Measurements from ENCODE around the gene MAP3K7CL.
"Not testable (repeated sequence)": the region's sequence is repeated elsewhere in the genome, so short reads cannot be mapped to it uniquely, and the experiment has no call there.

The MAP3K7CL gene

DNA sequence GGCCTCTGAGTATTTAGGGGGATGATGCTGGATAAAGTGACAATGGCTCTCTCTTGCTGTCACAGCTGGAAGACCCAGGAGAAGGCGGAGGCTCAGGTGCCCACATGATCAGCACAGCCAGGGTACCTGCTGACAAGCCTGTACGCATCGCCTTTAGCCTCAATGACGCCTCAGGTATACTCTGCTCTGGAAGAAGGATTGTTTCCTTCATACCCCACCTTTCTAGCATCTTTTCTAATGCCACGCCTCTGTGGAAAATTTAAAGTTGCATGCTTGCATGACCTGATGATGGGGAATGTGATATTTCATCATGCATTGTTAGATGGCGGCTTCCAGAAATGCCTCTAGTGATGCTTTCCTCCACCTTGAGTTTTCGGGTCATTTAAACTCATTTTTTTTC, 2.8 kb downstream of the MAP3K7CL start:
- DNase-seq (ENCODE audit: low read depth, low spot score), result no peak

DNA sequence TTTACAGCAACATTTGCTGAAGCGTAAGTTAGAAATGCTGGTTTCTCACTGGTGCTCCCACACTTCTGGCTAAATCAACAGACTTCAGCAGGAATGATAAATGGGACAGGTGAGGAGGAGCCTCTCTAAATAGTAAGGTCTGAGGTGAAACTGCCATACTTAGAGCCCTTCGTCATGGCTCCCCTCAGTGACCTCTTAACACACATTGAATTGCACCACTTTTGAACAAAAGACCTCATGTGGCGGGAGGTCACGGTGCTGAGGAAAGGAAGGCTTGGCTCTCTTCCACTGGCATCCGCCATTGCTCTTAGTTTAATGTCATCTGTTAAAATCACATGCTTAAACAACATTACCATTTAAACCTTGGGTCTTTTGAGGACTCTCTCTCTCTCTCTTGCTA, 3.4 kb downstream of the MAP3K7CL start:
- no peak for DNase-seq (ENCODE audit: low read depth, low spot score)

DNA sequence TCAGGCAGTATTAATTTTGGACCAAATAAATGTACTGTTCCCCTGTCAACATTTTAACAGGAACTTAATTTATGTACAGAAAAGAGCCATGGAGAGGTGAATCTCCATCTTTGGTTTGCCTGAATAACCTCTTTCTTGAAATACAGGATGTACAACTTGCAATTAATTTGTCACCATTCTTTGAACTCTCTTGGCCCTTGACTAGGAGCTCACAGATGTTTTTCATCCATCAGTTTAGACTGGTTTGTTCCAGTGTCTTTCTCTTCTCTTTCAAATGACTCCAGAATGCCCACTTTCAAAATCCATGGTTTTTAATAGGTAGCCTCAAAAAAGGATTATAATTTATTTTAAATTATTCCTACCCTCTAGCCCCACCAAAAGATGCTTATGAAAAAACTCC, 5.0 kb downstream of the MAP3K7CL start:
- no peak for DNase-seq (ENCODE audit: low read depth, low spot score)

DNA sequence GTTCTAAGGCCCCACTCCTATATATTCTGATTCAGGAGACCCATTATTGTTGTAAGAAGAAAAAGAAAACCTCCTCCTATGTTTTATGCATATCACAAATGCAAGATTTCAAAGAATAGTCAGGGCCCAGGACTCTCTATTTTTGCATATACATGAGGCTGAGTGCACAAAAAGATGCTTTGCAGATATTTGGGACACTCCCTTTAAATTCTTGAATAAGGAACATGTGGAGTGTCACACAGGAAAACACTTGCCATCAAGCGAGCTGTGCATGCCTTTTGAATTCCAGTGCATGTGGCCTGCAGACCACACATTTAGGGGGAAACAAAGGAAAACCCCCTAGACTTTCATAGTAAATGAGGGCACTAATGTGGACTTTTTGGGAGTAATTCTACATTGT, 5.6 kb downstream of the MAP3K7CL start:
- DNase-seq (ENCODE audit: low read depth, low spot score), result no peak

DNA sequence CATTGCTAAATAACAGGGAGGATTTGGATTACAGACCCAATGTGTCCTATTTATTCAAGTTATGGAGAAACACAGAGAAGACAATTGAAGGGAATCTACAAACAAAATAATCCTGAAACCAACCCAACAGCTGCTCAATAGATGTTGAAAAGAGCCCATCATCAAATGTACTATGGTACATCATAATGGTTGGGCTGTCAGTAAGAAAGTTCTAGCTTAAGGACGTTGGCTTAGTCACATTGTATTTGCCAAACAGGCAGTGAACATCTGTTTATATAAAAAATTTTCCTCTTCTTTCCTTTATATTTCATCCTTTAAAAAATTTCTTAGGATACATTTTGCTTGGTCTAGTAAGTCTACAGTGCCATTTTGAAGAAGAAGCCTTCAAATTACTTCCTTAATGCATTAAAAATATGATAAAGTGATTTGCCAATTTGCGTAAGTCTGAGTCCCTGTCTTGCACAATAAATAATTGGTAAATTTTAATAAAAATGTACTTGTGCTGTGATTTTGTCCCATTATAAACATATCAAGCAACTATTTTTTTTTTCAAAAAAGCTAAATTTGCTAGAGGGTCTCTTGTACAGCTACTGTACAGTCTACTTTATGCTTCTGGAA, 14.4 kb downstream of the MAP3K7CL start:
- DNase-seq (ENCODE audit: low read depth, low spot score), result no peak

DNA sequence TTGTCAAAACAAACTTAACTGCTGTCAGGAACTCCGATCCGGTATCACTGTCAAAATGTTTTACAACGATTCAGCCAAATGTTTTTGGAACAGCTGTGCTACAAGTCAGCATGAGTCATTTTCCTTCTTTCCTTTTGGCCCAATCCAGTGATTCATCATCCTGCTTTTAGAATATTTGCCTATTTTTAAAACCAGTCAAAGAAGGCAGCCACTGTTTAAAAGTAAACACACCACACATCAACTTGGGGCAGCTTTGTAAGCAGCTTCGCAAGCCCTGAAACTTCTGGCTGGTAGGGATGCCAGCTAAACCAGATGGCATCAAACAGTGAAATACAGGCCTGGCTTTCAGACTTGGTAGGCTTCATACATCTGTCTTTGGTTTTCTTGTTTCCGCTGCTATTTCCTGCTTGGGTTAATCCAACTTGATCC, 14.9 kb downstream of the MAP3K7CL start:
- no peak for DNase-seq (ENCODE audit: low read depth, low spot score)

DNA sequence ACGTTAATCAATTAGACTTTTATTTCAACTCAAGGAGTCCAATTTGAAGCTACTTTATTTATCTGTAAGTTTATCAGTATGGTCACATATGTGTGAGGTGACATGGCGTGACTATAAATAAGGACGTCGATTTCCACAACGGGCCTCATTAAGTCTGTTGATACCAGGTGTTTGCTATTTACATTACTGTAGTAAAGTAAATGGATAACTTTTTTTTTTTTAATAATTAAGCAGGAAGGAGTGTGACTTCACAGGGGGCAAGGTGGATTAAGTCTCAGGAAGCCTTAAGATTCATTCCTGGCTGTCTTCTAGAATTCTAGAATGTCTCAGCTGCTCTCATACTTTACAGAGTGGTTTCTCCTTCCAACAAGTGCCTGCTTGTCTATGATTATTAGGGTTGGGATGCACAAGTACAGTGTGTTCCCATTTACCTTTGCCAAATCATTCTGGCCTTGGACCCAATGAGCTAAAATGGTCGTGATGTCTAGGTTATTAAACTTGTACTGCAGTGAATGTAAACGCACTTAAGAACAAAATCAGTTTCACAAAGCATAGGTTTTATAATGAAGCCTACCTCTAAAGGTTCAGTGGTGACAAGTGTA, 15.5 kb downstream of the MAP3K7CL start:
- no peak for DNase-seq (ENCODE audit: low read depth, low spot score)

DNA sequence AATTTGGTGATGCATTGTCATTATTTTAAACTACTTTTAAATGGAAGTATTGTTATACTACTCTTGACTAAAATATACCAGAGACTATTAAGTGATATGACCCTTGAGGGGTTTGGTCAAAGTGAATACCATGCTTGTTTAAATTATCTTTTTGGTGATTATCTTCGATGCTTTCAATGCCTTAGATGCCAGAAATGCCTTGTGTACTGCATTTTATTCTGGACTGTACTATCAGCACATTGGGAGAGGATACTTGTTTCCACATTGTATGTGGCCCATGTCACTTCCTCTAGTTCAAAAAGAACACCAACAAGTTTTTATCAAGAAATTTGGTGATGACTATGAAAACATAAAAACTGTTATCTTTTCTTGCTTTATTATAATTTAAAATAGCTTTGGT, 16.3 kb downstream of the MAP3K7CL start:
- no peak for DNase-seq (ENCODE audit: low read depth, low spot score)

DNA sequence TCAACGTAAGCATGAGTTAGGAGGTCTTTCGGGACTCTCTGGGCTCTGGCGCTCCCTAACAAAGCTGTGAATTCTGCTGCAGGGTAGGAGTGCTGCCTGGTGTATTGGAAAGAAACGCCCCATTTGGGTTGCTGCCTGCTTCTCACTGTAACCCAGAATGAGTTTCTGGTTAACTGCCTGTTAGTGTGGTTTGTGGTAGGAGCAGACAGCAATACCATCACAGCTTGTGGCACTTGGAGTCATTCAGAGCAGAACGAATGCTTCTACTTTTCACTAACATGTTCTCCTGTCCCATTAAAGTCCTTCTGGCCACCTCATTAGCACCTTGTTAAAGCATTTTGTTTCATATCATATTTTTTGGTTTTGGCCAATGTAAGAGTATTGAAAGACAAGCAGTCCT, 18.1 kb downstream of the MAP3K7CL start:
- no peak for DNase-seq (ENCODE audit: low read depth, low spot score)

DNA sequence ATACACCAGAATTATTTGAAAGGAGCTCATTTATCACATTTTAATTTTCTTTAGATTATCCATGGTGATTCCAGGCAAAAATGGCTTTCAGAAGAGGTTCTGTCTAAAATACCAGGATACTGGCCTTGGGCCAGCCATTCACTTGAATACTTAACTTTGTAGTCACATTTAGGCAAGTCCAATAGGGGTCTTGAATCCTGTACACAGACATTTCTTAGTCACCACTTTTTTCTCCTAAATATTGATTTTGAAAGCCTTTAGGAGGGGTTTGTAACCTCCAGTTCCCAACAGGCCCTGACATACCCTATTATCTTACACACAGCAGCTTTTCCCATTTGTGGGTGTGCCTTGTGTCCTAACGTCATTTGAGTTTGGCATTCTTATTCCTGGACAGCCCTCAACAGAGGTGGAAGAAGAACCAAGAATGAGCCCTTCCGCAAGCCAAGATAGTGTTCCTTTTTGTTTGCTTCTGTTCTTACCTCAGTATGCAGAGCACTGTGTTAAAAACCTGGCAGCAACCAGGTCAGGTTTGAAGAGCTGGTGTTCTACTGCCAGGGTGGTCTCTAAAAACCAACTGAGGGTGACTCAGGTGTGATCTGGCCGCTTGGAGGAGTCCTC, 19.5 kb downstream of the MAP3K7CL start:
- DNase-seq (ENCODE audit: low read depth, low spot score), result no peak

DNA sequence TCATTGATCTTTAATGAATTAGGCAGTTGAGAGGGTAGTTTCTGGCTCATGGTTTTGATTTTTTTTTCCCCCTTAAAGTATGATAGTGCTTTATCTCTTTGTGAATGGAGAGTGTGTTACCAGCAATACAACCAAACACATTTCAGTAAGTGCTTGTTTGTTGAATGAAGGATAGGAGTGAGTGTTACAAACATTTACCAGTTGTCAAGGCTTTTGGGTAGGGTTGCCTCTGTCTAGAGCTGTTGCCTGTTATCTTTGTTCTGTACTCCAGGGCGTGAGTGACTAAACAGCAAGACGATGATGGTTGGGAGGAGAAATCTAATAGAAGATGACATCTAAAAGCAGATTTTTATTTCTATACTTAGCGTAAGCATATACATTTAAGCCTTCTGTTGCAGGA, 21.5 kb downstream of the MAP3K7CL start:
- no peak for DNase-seq (ENCODE audit: low read depth, low spot score)

DNA sequence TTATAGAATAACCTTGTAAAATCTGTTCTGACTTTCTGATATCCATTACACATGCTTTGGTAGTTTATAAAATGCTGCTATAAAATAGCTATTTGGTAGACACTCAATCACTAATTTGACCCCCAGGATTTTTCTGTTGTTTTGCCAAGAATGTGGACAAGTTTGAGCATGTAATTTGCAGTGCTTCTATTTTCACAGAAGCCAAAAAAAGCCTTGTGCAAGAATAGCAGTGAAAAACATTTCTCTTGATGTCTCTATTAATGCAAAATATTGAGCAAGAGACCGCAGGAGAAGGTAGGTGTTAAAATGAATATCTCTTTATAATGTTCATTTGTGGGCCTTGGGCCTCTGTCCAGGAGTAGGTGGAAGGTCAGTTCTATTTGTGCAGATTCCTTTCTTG, 22.5 kb downstream of the MAP3K7CL start:
- DNase-seq (ENCODE audit: low read depth, low spot score), result no peak

DNA sequence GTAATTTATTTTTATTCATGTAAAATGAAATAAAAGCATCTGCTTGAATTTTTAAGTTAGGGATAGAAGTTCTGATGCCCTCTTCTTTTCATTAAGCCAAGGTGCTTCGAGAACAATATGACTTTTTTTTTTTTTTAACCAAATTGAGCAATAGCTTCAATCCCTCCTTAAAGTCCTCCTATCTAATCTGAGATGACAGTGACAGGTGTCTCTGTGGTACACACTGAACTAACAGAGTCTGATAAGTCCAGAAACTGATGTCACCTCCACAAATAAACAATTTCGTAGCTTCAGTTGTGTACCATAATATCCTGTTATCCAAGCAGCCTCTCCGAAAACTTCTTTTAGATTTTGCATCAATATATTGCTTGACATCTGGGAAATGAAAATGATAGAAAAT, 23.8 kb downstream of the MAP3K7CL start:
- no peak for DNase-seq (ENCODE audit: low read depth, low spot score)

DNA sequence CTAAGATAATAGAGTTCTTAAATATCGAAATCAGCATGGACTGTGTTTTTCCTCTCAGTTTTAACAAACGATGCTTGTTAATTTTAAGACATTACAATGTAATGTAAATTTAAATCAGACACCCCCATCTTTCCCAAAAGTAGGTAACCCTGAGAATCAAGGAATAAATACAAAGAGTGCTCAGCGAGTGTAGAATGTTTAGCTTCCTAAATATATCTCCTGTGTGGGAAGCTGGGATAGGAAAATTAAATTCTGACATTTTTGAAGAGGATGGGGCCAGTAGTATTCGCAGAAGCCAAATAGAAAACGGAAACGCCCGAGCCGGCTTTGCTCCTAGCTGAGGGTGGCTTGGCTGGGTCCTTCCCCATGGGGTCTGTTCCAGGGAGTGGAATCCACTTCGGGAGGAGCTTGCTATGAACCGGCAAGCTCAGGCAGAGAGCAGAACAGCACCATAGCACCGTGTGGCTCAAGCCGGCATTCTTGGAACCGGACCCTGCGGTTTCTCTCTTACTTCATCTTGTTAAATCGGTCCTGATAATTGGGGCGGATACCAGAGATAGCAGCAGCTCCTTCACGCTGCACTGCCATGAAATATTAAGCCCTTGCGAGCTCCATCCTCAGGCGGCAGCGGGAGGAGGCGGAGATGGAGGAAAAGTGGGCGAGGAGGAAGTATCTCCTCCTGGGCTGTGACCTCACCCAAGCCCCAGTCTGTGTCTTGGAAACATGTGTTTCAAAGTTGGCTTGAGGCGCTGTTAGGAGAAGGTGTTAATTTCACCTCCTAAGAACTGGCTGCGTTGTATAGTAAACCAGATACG, 24.9 kb downstream of the MAP3K7CL start:
- no peak for DNase-seq (ENCODE audit: low read depth, low spot score)

DNA sequence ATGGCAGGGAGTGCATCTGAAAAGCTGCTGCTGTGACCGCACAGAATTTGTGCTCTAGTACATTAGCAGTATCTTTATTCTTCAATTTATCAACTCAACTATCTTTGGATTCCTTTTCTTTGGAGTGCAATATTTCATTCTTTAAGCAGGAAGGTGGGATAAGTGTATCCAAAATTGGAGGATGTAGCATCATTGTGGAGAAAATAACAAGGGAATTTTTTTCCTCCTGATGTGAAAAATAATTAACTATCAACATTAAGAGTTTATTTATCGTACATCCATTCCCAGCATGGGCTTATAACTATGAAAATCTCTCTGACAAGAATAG, 25.5 kb downstream of the MAP3K7CL start:
- DNase-seq (ENCODE audit: low read depth, low spot score), result no peak

DNA sequence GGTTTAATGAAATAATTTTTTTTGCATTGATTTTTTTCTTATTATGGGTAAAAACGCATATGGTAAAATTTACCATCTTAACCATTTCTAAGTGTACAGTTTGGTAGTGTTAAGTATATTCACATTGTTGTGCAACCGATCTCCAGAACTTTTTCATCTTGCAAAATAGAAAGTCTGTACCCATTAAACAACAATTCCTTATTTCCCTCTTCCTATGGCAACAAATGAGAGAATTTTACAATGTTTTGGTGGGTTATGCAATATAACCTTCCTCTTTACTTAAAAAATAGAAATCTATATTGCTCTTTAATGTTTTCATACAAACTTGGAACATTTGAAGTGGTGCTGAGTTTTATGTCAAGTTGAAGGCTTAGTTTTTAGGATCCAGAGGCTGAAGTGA, 26.6 kb downstream of the MAP3K7CL start:
- no peak for DNase-seq (ENCODE audit: low read depth, low spot score)

DNA sequence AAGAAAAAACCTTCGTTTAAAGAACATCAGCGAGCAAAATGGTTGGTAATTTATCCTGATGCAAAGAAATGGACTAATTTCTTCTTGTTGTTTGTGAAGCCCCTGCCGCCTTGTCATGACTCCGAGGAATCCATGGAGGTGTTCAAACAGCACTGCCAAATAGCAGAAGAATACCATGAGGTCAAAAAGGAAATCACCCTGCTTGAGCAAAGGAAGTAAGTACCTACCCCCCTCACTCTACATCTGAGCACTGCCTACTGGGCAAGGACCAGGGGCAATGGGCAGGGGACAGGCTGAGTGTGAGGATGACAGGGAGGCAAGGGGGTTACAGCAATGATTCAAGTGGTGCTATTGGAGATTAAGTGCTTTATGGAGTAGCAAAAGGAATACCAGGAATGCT, 29.4 kb downstream of the MAP3K7CL start:
- DNase-seq (ENCODE audit: low read depth, low spot score), result no peak

DNA sequence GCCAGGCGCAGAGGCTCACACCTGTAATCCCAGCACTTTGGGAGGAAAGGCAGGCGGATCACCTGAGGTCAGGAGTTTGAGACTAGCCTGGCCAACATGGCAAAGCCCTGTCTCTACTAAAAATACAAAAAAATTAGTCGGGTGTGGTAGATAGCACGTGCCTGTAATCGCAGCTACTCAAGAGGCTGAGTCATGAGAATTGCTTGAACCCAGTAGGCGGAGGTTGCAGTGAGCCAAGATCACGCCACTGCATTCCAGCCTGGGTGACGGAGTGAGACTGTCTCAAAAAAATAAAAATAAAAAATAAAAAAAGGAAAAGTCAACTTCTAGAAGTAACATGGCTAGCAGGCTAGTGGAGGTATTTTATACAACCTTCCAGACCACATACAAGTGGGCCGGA, 32.4 kb downstream of the MAP3K7CL start:
- DNase-seq (ENCODE audit: low read depth, low spot score), result not testable (repeated sequence)

DNA sequence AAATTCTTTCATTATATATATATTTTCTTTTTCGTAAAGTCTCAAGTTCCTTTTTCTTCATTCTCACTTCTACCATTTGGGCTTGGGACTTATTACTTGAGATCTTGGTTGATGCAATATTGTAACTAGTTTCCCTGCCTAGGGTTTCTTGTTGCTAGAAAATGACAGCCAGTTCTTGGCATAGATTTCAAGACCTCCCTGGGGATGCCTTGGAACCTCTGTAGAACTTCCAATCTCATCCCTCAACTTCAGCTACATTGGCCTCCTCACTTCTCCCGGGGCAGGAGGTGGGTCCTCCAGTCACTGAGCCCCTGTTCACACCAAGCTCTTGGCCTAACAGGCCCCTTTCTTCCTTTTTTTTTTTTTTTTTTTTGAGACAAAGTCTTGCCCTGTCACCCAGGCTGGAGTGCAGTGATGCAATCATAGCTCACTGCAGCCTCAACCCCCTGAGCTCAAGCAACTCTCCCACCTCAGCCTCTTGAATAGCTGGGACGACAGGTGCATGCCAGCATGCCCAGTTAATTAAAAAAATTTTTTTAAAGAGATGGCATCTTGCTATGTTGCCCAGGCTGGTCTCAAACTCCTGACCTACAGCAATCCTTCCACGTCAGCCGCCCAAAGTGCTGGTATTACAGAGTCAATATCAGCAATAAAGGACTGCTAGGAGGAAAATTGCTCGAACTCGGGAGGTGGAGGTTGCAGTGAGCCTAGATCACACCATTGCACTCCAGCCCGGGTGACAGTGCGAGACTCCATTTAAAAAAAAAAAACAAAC, 33.1 kb downstream of the MAP3K7CL start:
- DNase-seq (ENCODE audit: low read depth, low spot score), result no peak

DNA sequence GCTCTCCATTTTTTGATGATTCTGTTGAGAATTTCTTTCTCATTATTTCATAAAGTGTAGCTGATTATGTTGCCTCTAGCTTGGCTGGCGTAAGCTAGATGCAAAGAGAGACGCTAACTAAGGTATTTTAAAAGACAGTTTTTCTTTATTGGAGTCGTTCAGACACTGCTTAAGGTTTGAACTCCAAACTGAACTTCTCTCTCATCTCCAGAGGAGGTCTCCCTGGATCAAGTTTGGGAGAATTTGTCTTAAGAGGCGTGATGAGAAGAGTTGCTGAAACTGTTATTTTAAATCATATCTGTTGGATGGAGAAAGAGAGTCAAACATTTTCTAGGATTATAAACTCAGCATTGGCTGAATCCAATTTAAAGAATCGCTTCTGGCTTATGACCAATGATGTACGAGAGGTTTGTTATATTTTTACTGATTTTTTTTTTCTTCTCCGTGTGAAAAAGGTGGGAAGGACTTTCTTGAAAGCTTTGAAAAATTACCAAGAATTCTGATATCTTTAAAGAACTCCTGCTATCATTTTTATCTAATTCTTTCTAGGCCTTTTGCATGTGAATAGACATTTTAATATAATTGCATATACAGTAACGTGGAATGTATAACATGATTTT, 34.0 kb downstream of the MAP3K7CL start:
- no peak for DNase-seq (ENCODE audit: low read depth, low spot score)

DNA sequence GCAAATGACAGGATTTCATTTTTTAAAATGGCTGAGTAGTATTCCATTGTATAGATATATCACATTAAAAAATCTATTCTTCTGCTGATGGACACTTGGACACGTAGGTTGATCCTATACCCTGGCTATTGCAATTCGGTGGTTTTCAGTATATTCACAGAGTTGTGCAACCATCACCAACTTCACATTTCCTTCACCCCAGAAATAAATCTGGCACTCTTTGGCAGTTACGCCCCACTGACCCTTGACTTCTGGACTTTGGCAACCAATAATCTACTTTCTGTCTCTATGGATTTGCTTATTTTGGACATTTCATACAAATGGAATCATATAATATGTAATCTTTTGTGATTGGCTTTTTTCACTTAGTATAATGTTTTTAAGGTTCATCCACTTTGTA, 35.9 kb downstream of the MAP3K7CL start:
- no peak for DNase-seq (ENCODE audit: low read depth, low spot score)

DNA sequence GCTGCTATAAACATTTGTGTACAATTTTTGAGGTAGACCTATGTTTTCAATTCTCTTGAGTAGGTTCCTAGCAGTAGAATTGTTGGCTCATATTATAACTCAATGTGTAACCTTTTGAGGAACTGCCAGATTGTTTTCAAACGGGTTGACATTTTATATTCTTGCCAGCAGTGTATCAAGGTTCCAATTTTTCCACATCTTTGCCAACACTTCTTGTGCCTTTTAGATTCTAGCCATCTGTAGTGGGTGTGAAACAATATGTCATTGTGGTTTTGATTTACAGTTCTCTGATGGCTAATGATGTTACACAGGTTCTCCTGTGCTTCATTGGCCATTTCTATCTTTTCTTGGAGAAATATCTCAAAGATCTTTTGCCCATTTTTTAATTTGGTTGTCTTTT, 36.4 kb downstream of the MAP3K7CL start:
- DNase-seq (ENCODE audit: low read depth, low spot score), result no peak
